Kasumi-1 (cell line): ENCODE measurements around the gene HIPK3.
"Not testable (repeated sequence)": the region's sequence is repeated elsewhere in the genome, so short reads cannot be mapped to it uniquely, and the experiment has no call there.

Experiments
- DNase-seq, 2 experiments: peaks; one replicate each; lab custom pipeline; 2025; lab: John Stamatoyannopoulos, UW

HIPK3 gene

DNA sequence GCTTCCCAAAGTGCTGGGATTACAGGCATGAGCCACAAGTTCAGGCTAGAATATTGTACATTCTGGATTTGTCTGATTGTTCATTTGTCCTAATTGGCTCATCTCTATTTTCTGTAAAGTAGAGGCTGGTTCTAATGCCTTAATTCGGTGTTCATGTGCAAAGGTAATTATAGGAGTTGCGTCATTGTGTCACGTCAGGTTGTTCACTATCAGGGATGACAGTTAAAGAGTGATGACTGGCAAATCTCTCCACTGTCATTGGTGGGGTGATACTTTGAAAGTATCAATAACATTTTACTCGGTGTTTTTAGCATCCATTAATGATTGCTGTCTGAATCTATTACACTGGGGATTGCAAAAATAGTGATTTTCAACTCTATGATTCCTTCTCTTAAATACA lies 103.5 kb downstream of the HIPK3 start:
- no peak for DNase-seq

DNA sequence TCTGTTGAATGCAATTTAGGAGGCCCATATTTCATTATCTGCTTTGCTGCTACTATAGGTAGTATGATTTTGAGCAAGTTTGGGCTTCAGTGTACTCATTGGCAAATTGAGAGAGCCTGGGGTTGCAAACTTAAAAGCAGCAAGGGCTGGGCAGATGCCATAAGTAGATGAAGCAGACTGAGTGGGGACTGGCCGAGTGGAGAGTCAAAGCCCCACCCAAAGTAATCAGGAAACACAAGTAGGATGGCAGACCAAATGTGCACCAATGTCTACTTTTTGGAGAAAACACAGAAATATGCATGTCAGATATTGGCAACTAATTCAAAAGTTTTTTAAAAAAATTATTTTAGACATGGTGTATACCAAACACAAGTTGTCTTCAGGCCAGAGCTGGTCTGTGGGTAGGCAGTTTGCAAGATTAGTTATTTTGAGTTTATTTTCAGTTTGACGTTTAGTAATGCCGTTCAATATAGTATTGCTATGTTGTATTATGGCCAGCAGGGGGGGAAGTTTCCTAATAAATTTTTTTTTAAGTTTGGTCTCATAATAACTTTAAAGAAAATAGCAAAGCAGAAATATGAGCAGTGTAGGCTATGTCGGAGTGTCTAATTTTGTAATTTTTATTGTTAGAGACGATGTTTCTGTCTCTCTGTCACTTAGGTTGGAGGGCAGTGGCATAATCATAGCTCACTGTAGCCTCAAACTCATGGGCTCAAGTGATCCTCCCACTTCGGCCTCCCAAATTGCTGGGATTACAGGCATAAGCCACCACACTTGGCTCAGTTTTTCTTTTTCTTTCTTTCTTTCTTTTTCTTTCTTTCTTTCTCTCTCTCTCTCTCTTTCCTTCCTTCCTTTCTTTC lies 105.1 kb downstream of the HIPK3 start:
- DNase-seq: peak; percentile 59 to 75

- no peak for DNase-seq
Observed at GRCh38 chr11:33366918-33367317, 109.7 kb downstream of the HIPK3 start.

DNA sequence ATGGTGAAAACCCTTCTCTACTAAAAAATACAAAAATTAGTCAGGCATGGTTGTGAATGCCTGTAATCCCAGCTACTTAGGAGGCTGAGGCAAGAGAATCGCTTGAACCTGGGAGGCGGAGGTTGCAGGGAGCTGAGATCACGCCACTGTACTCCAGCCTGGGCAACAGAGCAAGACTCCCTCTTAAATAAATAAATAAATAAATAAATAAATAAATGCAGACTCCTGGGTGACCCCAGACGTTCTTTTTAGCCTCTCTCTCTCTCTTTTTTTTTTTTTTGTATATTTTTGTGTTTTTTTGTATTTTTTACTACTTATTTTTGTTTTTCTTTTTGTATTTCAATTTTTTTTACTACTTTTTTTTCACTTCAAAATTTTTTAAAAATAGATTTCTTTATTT lies 111.3 kb downstream of the HIPK3 start:
- not testable (repeated sequence) for DNase-seq

DNA sequence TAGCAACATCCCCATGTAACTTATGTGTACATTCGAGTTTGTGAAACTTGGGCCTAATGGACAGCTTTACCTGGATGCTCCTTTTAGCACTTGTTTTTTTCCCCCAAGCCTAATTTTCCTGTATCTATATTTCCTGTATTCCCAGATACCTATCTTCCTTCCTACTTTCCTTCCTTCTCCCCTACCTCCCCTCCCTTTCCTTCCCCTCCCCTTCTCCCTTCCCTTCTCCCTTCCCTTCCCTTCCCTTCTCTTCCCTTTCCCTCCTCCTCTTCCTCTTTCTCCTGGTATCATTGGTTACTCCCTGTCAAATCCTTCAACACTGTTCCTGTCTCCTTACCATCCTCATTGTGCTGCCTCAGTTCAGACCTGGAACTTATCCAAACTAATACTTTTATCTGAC lies 111.8 kb downstream of the HIPK3 start:
- DNase-seq: no peak

DNA sequence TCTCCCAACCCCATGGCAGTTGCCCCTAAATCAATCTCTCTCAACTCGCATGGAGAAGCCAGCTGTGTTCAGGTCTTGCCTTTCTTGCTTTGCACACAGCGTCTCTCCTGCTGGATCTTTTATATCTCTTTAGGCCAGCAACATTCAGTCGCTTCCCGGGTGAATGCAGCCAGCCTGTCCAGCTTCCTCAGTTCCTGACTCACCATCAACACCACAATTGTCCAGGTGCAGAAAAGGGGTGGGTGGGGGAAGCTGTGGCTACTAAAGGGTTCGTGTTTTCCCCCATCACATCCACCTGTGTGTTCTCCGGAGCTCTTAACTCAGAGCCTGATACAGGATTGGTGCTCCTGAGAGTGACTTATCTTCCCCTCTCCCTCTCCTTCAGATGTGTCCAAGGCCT lies 116.5 kb downstream of the HIPK3 start:
- DNase-seq: no peak

DNA sequence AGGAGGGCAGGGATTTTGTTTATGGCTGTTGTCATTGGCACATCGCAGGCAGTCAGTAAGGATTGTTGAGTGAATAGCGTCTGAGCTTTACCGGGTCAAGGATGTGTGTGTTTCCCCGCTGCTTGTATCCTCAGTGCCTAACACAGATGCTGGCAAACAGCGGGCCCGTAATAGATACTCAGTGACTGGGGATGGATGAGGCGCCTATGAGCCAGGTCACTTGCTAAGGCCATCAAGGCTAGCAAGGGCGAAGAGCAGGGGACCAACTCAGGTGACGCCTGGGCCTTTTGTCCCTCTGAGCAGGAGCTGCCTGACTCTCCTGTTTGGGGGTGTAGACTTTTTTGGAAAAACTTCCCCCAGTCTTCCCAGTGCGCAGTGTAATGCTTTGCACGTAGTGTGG lies 118.1 kb downstream of the HIPK3 start:
- no peak for DNase-seq

GRCh38 chr11:33375688-33376311 lies 118.6 kb downstream of the HIPK3 start, which contains the start of gene KIAA1549L:
KIAA1549L (plus strand) TSS chr11:33376108.
- DNase-seq: no peak

- DNase-seq: no peak
Observed at GRCh38 chr11:33376331-33377310, 119.4 kb downstream of the HIPK3 start.

DNA sequence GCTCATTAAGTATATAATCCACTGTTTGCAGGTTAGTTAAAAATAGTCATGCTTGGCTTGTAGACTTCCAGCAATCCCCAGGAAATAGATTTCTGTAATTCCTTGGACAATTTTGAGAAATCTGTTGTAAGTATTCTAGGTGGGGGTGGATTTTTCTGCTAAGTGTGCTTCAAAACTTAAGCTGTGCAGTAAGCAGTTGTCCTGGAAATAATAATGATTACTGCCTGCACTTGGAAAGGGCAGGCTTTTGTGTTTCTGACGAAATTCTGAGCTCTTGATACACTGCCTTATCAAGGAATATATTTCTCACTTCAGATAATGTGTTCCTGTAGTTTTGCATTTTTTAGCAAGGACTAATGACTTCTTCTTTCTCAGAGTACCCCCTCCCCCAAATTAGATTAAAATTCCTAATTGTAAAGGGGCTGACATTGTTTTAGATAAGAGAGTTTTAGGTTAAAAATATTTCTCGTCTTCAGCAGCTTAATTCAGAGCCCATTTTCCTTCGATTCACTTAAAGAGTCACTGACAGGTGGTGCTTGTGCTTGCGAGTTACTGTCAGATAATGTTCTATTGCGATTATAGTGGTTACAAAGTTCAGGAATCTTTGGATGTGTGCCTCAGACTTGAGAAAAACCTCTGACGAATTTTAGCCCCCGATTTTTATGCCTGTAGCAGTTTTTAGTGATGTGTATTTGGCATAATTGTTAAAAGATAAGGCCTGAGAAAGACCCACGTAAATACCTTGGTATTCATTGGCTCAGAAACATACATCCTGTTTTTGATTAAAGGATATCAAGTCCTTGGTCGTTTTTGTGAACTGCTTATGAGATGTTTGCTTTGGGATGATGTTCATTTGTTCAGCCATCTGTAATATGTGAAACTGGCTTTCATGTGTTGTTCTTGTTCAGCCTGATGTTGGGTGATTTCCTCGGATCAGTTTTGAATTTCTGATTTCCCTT lies 120.5 kb downstream of the HIPK3 start:
- DNase-seq: no peak

- no peak for DNase-seq
Observed at GRCh38 chr11:33379947-33380346, 122.8 kb downstream of the HIPK3 start.

DNA sequence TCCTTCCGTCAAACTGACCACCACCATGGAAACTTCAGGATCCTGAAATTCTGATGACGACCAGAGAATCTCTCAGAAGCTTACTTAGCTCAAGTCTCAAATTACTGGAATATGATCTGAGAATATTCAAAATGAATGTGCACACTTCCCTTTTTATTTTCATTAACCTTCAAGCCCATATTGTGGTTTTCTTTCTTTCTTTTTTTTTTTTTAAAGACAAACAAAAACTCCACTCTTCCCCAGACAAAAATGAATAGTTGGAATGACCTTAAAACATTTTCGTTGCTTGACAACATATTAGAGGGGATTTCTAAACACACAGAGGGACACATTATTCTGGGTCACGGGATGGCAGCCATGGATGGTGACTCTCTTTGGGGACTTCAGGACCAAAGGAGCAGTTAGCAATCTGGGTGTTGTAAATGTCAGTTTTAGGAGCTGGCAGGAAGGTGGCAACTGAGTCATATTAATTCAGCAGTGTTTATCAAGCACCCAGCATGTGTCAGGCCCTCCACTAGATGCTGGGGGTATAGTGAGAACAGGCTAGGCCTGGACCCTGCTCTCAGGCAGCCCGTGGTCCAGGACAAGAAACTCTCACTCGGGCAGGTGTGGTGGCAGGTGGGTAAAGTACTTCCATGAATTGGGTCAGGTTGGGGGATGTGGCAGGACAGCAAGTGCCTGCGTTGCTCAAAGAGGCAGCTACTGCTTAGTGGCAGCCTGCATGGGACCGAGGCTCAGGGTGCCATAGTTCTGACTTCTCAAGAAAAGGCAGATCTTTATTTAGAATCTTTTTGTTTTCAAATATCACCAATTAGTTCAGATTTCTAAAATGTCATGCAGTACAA lies 126.1 kb downstream of the HIPK3 start:
- peak; percentile 19 to 27 for DNase-seq

DNA sequence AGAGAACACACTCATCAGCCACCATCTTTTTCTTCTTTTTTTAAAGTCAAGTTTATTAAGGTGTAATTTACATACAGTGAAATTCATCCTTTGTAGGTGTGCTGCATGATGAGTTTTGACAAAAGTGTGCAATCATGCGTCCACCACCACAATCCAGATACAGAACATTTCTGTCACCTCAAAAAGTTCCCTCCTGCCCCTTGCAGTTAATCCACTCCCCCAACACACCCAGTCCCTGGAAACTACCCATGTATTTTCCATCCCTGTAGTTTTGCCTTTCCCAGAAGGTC lies 126.7 kb downstream of the HIPK3 start:
- DNase-seq: no peak

GRCh38 chr11:33384220-33384619 lies 127.0 kb downstream of the HIPK3 start:
- no peak for DNase-seq

GRCh38 chr11:33387581-33387980 lies 130.4 kb downstream of the HIPK3 start:
- no peak for DNase-seq

- no peak for DNase-seq
Observed at GRCh38 chr11:33387996-33388395, 130.8 kb downstream of the HIPK3 start.

GRCh38 chr11:33388793-33389525 lies 131.8 kb downstream of the HIPK3 start:
- no peak for DNase-seq

DNA sequence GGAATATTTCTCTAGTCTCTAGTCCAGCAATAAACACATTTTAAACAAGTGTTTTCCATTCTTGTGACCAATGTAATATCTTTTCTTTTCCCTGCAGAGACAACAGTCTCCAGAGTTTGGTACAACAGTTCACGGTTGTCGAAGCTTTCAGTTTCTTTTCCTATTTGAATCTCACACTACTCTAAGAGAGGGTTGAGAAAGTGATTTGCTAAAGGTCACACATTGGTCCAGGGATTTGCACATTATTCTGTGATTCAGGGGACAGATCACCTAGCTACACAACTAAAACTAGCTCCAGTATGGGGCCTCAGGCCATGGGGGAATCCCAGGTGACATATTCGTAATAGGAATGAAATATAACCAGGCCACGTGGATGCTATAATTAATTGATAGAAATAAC lies 132.5 kb downstream of the HIPK3 start:
- DNase-seq: no peak
